Upper lobe of left lung (tissue), 6 donors: Measurements from ENCODE around the gene SLC39A5. TPM values are rescaled to one million over a fixed set of nuclear protein-coding genes. Genes with fewer than 3 reads are reported as not detected.
"Not testable (repeated sequence)": the region's sequence is repeated elsewhere in the genome, so short reads cannot be mapped to it uniquely, and the experiment has no call there.

Experiments used
- ATAC-seq, 2 donors: fragments of 200-7000 bp; cut with Tn5 transposase; one replicate each; pipeline ENCODE4 v1.9.1; 2022; ENCODE audit warnings: mild to moderate bottlenecking in 2 of 2, moderate library complexity in 2 of 2; ENCODE audit not compliant: low FRiP score in 2 of 2
- DNase-seq, 2 donors: peaks; one replicate each; pipeline ENCODE4 v3.0.0-alpha.2; 2019 to 2020
- H3K27ac ChIP-seq, 4 donors: fragments of 200-600 bp; sonication (generic); one replicate each; pipeline ENCODE4 v1.5.1; 2016 to 2019
- H3K27me3 ChIP-seq, 4 donors: fragments of 200-600 bp; sonication (generic); one replicate each; pipeline ENCODE4 v1.5.1; 2017 to 2019
- H3K36me3 ChIP-seq, 4 donors: fragments of 200-600 bp; sonication (generic); one replicate each; pipeline ENCODE4 v1.5.1; 2016 to 2019
- H3K4me1 ChIP-seq, 4 donors: fragments of 200-600 bp; sonication (generic); one replicate each; pipeline ENCODE4 v1.5.1; 2018 to 2019
- H3K4me3 ChIP-seq, 4 donors: fragments of 200-600 bp; sonication (generic); one replicate each; pipeline ENCODE4 v1.5.1; 2017 to 2019; ENCODE audit warnings: mild to moderate bottlenecking in 2 of 4, moderate library complexity in 1 of 4
- H3K9me3 ChIP-seq, 4 donors: fragments of 200-600 bp; sonication (generic); one replicate each; pipeline ENCODE4 v1.5.1; 2018 to 2019
- EP300 ChIP-seq, 4 donors: sonication (generic); formaldehyde crosslinking; IDR thresholded peaks; one replicate each; pipeline ENCODE4 v1.5.1; 2017; ENCODE audit warnings: antibody characterized with exemption in 4 of 4, control low read depth in 2 of 4
- POLR2A ChIP-seq, 4 donors: fragments of 450-650 bp; IDR thresholded peaks; one replicate each; pipeline ENCODE4 v1.5.1; 2016 to 2017; ENCODE audit warnings: antibody characterized with exemption in 4 of 4, mild to moderate bottlenecking in 2 of 4
- POLR2AphosphoS5 ChIP-seq, 2 donors: sonication (generic); formaldehyde crosslinking; IDR thresholded peaks; one replicate each; pipeline ENCODE4 v1.5.1; 2017; ENCODE audit warnings: antibody characterized with exemption in 2 of 2
- WGBS, 2 donors: methylation state at CpG; one replicate each; pipeline ENCODE4 v1.1.5; 2017 to 2018; 5-methylcytosine and 5-hydroxymethylcytosine counted together
- total RNA-seq, 6 donors: library from RNA; depleted of rRNA in 4 of 6; stranded (reverse); fragments of >200 nt in 4 of 6; gene quantifications; one replicate each; pipeline versions ENCODE4 v1.1.0 to v1.2.1, GENCODE V29; 2016 to 2021
- TF ChIP-seq, protein P1 (sequence below), 6 experiments: fragments of 450-650 bp in 4 of 6; fragments of 200-600 bp in 2 of 6; sonication (generic) in 2 of 6; IDR thresholded peaks; one replicate each; pipeline ENCODE4 v1.5.1; 2016 to 2019; ENCODE audit warnings: antibody characterized with exemption in 6 of 6
- donor health status: DM: no; HTN: no; CAD: no; lungs with moderate emphysema.
- donor health status: DM: no; HTN: yes; CAD: no; lungs with severe emphysema.

The SLC39A5 gene
- total RNA-seq, 6 donors from 2014 or later: 0.37 to 1.2 (median 1.1) TPM; not detected in 3

GRCh38 chr12:56278905-56279304 is 49.1 kb downstream of the SLC39A5 start:
- TF ChIP-seq, protein P1, sequence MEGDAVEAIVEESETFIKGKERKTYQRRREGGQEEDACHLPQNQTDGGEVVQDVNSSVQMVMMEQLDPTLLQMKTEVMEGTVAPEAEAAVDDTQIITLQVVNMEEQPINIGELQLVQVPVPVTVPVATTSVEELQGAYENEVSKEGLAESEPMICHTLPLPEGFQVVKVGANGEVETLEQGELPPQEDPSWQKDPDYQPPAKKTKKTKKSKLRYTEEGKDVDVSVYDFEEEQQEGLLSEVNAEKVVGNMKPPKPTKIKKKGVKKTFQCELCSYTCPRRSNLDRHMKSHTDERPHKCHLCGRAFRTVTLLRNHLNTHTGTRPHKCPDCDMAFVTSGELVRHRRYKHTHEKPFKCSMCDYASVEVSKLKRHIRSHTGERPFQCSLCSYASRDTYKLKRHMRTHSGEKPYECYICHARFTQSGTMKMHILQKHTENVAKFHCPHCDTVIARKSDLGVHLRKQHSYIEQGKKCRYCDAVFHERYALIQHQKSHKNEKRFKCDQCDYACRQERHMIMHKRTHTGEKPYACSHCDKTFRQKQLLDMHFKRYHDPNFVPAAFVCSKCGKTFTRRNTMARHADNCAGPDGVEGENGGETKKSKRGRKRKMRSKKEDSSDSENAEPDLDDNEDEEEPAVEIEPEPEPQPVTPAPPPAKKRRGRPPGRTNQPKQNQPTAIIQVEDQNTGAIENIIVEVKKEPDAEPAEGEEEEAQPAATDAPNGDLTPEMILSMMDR (IDR thresholded peaks at IDR 0.05): no peak
- ATAC-seq (no peak), DNase-seq (no peak)
- Histone ChIP-seq H3K27ac (no peak overlapping the region), H3K27me3 (no peaks in the 10 kb centered on the region), H3K4me1 (no peaks in the 10 kb centered on the region), H3K9me3 (no peaks in the 10 kb centered on the region), H3K36me3 (peaks cover 58 to 100% (median 91%) of the 10 kb centered on the region in 4 donors), H3K4me3 (no peak overlapping the region)
- WGBS, 2 donors: 80 to 84% methylated on average over 3 of the region's 3 CpGs

DNA sequence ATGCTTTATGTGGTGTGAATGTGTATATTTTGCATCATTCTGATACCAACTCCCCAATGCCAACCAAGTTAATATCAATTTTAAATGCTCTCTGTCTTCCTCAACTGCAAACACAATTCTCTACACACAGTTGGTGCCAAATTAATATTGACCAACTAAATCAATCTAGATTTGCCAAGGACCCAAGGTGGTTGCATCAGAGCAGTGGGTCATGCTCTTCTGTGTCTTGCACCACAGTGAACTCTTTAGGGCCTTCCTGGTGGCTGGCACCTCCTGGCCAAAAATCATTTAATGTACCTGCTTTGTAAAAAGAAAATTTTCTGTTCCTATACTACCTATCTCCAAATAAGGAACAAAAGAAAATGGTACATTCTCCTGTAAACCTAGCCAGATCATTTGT is 51.0 kb downstream of the SLC39A5 start:
- Histone ChIP-seq H3K4me3 (no peak overlapping the region), H3K27me3 (no peaks in the 10 kb centered on the region), H3K4me1 (peaks cover 0 to 11% (median 5%) of the 10 kb centered on the region in 4 donors), H3K9me3 (no peaks in the 10 kb centered on the region), H3K36me3 (peaks cover 44 to 97% (median 86%) of the 10 kb centered on the region in 4 donors), H3K27ac (no peak overlapping the region)
- DNase-seq (peak in 1 of 2 donors; percentile 28), ATAC-seq (no peak)
- TF ChIP-seq, protein P1 (IDR thresholded peaks at IDR 0.05): no peak
- TF ChIP-seq EP300 (IDR thresholded peaks at IDR 0.05): no peak
- no peak for TF ChIP-seq POLR2A (IDR thresholded peaks at IDR 0.05)
- TF ChIP-seq POLR2AphosphoS5 (IDR thresholded peaks at IDR 0.05): no peak

GRCh38 chr12:56282030-56282429 is 52.2 kb downstream of the SLC39A5 start:
- H3K9me3 ChIP-seq: no peaks in the 10 kb centered on the region
- peaks cover 38 to 94% (median 76%) of the 10 kb centered on the region in 4 donors for H3K36me3 ChIP-seq
- H3K27me3 ChIP-seq: no peaks in the 10 kb centered on the region
- peaks cover 7 to 22% (median 15%) of the 10 kb centered on the region in 4 donors for H3K4me1 ChIP-seq
- 92 to 95% methylated on average over 6 of the region's 6 CpGs for WGBS, 2 donors
- no peak for DNase-seq
- no peak overlapping the region for H3K4me3 ChIP-seq
- no peak overlapping the region for H3K27ac ChIP-seq
- TF ChIP-seq POLR2A (IDR thresholded peaks at IDR 0.05) (no peak), EP300 (IDR thresholded peaks at IDR 0.05) (no peak), POLR2AphosphoS5 (IDR thresholded peaks at IDR 0.05) (no peak)
- TF ChIP-seq, protein P1 (IDR thresholded peaks at IDR 0.05): no peak
- ATAC-seq: no peak

- ATAC-seq: no peak
- DNase-seq: no peak
- Histone ChIP-seq H3K27ac (no peak overlapping the region), H3K9me3 (no peaks in the 10 kb centered on the region), H3K4me3 (no peak overlapping the region), H3K27me3 (no peaks in the 10 kb centered on the region), H3K4me1 (peaks cover 7 to 27% (median 17%) of the 10 kb centered on the region in 4 donors), H3K36me3 (peaks cover 38 to 89% (median 72%) of the 10 kb centered on the region in 4 donors)
- TF ChIP-seq POLR2AphosphoS5 (IDR thresholded peaks at IDR 0.05) (no peak), POLR2A (IDR thresholded peaks at IDR 0.05) (no peak)
- TF ChIP-seq, protein P1 (IDR thresholded peaks at IDR 0.05): no peak
- 97 to 98% methylated on average over 2 of the region's 2 CpGs for WGBS, 2 donors
Measured at GRCh38 chr12:56282579-56282978, 52.7 kb downstream of the SLC39A5 start.

DNA sequence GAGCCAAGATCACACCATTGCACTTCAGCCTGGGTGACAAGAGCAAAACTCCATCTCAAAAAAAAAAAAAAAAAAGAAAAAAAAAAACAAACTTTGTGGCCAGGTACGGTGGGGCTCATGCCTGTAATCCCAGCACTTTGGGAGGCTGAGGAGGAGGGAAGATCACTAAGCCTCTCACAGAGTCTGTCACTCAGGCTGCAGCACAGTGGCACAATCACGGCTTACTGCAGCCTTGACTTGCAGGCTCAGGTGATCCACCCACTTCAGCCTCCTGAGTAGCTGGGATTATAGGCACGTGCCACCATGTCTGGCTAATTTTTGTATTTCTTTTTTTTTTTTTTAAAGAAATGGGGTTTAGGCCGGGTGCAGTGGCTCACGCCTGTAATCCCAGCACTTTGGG is 54.4 kb downstream of the SLC39A5 start:
- not testable (repeated sequence) for H3K27me3 ChIP-seq, H3K4me3 ChIP-seq
- 90 to 91% methylated on average over 5 of the region's 5 CpGs for WGBS, 2 donors

More for the DNA sequence above, 54.4 kb downstream of the SLC39A5 start:
- H3K36me3 ChIP-seq: peaks cover 28 to 72% (median 58%) of the 10 kb centered on the region in 4 donors
- H3K4me1 ChIP-seq: peaks cover 11 to 42% (median 24%) of the 10 kb centered on the region in 4 donors
- DNase-seq, ATAC-seq, H3K27ac ChIP-seq, H3K9me3 ChIP-seq: not testable (repeated sequence)
